ENCODE measurements around the gene ATF7. TPM values are rescaled to one million over a fixed set of nuclear protein-coding genes. Genes with fewer than 3 reads are reported as not detected.

Gene ATF7
- total and polyA plus RNA-seq, 2 of the 4 experiments (the other 2 are of a cell fraction): 7.0 to 16.3 TPM

GRCh38 chr12:53674977-53675700 is 49.0 kb upstream of the ATF7 start (continued):
- TF ChIP-seq RAD21 (IDR thresholded peaks at IDR 0.05; ENCODE audit: low read length) (no peak), CEBPB (IDR thresholded peaks at IDR 0.05; ENCODE audit: low read depth, low read length) (no peak)

GRCh38 chr12:53670971-53671370 is 44.8 kb upstream of the ATF7 start:
- intact Hi-C loops (cut with micrococcal nuclease): no loop called here
- no TSS peak for BruUV-seq (replicated peaks)
- H4K8ac ChIP-seq (ENCODE audit: low read depth in 2 of 2, low read length in 2 of 2): no peak overlapping the region
- no peak overlapping the region for H2BK20ac ChIP-seq (ENCODE audit: low read depth, low read length)
- H3K4ac ChIP-seq (ENCODE audit: low read depth, low read length): no peak overlapping the region
- no peak overlapping the region for H3K56ac ChIP-seq (ENCODE audit: extremely low read depth, insufficient read depth, low read length)
- H3K9ac ChIP-seq (ENCODE audit: low read depth, low read length): no peak overlapping the region
- H3K4me3 ChIP-seq (ENCODE audit: insufficient read depth, low read depth, low read length): no peak overlapping the region
- H3K36me3 ChIP-seq (ENCODE audit: control insufficient read depth, insufficient read depth, low read length): peaks cover 41% of the 10 kb centered on the region
- no peak overlapping the region for H4K5ac ChIP-seq (ENCODE audit: low read depth, low read length)
- peaks cover 13% of the 10 kb centered on the region; the same call in 1 of the 2 replicates for H3K9me1 ChIP-seq (ENCODE audit: insufficient read depth, low read length)
- H3K4me2 ChIP-seq (ENCODE audit: low read depth, low read length): no peak overlapping the region
- no peaks in the 10 kb centered on the region for H3K9me3 ChIP-seq (ENCODE audit: control insufficient read depth, insufficient read depth, low read length)
- H3K79me1 ChIP-seq (ENCODE audit: low read depth in 1 of 2, low read length in 2 of 2): peaks cover 42 to 63% of the 10 kb centered on the region in 2 experiments
- no peak overlapping the region for H2BK15ac ChIP-seq (ENCODE audit: low read depth, low read length)
- DNase-seq: no peak
- H3K23ac ChIP-seq (ENCODE audit: low read depth, low read length): no peak overlapping the region
- dilution Hi-C loops (cut with HindIII; ENCODE audit: low sequenced_read_pairs, unreplicated experiment): no loop called here
- peaks cover 5% of the 10 kb centered on the region for H3K4me1 ChIP-seq (ENCODE audit: control insufficient read depth, insufficient read depth, low read length)
- H4K91ac ChIP-seq (ENCODE audit: insufficient read depth, low read depth, low read length): no peak overlapping the region
- H2AK9ac ChIP-seq (replicated peaks; ENCODE audit: low read depth, low read length, poor library complexity): no peak overlapping the region
- H2AFZ ChIP-seq (replicated peaks; ENCODE audit: low read length, poor library complexity): no peak overlapping the region
- CTCF ChIA-PET: no interaction called here
- H4K20me1 ChIP-seq (ENCODE audit: insufficient read depth, low read length): no peaks in the 10 kb centered on the region; the same call in 1 of the 2 replicates
- no peak overlapping the region for H3K14ac ChIP-seq (replicated peaks; ENCODE audit: low read depth, low read length)
- H2AK5ac ChIP-seq (ENCODE audit: low read depth, low read length): no peak overlapping the region
- no peak overlapping the region for H3K18ac ChIP-seq (ENCODE audit: low read depth, low read length)
- H3K27ac ChIP-seq (ENCODE audit: insufficient read depth, low read length): no peak overlapping the region
- in situ Hi-C loops (cut with MboI; ENCODE audit: low sequenced_read_pairs): no loop called here
- no peak overlapping the region for H2BK120ac ChIP-seq (ENCODE audit: low read depth, low read length)
- no peak overlapping the region for H2BK5ac ChIP-seq (ENCODE audit: low read depth, low read length, poor library complexity, severe bottlenecking)
- ATAC-seq (ENCODE audit: low read depth): no peak
- H3K27me3 ChIP-seq (ENCODE audit: control insufficient read depth, insufficient read depth, low read length): no peaks in the 10 kb centered on the region
- POLR2A ChIA-PET (ENCODE audit: unreplicated experiment): no interaction called here
- TF ChIP-seq CHD1 (IDR thresholded peaks at IDR 0.05; ENCODE audit: low read depth, low read length): no peak
- TF ChIP-seq USF2 (IDR thresholded peaks at IDR 0.05; ENCODE audit: low read depth, low read length): no peak
- TF ChIP-seq CEBPB (IDR thresholded peaks at IDR 0.05; ENCODE audit: low read depth, low read length): no peak
- no peak for TF ChIP-seq ELK1 (IDR thresholded peaks at IDR 0.05; ENCODE audit: borderline replicate concordance, low read depth, low read length)
- TF ChIP-seq MXI1 (IDR thresholded peaks at IDR 0.05; ENCODE audit: borderline replicate concordance, low read depth, low read length): no peak
- no peak for TF ChIP-seq MAZ (IDR thresholded peaks at IDR 0.05; ENCODE audit: borderline replicate concordance, low read depth, low read length)
- no peak for TF ChIP-seq BHLHE40 (IDR thresholded peaks at IDR 0.05; ENCODE audit: low read depth, low read length)
- no peak for TF ChIP-seq SMC3 (IDR thresholded peaks at IDR 0.05; ENCODE audit: low read depth, low read length)
- no peak for TF ChIP-seq CTCF (conservative IDR thresholded peaks at IDR 0.05; ENCODE audit: low read depth, low read length)
- TF ChIP-seq FOS (IDR thresholded peaks at IDR 0.05; ENCODE audit: low read depth, low read length): no peak
- no peak for TF ChIP-seq MAFK (IDR thresholded peaks at IDR 0.05; ENCODE audit: low read depth, low read length)
- no peak for TF ChIP-seq NFE2L2 (IDR thresholded peaks at IDR 0.05; ENCODE audit: low read depth, low read length)
- TF ChIP-seq RAD21 (IDR thresholded peaks at IDR 0.05; ENCODE audit: low read length): no peak
- no peak for TF ChIP-seq POLR2A (IDR thresholded peaks at IDR 0.05; ENCODE audit: low read depth, low read length)

Data from IMR-90 (cell line).